ENCODE results near the gene NHS.

Gene NHS

DNA sequence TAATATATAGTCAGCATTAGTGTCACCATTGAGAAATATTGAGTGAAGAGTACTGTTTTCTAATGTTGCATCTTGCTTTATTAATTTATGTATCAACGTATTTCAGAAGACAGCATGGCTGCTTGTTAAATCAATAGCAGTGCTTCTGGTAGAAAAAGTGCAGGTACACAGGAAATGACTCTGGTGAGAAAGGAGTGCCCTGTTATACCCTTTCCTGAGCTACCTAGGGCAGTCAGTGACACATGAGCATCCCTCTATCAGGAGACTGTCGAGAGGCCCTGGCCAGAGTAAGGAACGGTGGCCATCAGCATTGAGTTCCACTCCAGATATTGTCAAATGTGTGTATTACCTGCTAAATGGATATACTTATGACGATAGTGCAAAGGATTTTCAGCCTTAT, 404.4 kb downstream of the NHS start:
- DNase-seq (ENCODE audit: low read depth, low spot score), result no peak

Data from activated naive CD8-positive, alpha-beta T cell treated with anti-CD3 and anti-CD28 coated beads, Interleukin-2, amount 50 U/mL, for 16 hours (primary cell).